EH (cell line): Measurements from ENCODE around the gene ELOA.
"Not testable (repeated sequence)": the region's sequence is repeated elsewhere in the genome, so short reads cannot be mapped to it uniquely, and the experiment has no call there.

Experiments
- DNase-seq: peaks from one replicate; pipeline ENCODE4 v3.0.0-alpha.2; 2015; ENCODE audit warnings: low read depth

Gene ELOA

DNA sequence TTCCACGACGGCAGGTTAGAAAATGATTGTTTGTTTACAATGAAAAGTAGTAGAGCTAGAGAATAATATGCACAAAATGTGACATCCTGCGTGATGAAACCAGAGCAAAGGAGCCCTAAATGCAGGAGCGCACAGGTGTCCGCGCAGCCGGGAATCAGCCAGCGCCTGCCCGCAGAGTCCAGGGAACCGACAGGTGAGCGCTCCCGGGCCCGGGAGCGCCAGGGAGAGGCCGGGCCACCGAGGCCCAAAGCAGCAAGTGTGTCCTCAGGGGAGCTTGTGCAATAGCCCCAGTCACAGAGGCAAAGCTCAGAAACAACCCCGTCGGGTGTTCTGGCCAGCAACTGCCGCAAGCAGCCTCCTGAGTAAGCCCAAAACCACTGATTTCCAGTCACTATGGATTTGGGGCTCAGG is 58.1 kb downstream of the ELOA start:
- no peak for DNase-seq

DNA sequence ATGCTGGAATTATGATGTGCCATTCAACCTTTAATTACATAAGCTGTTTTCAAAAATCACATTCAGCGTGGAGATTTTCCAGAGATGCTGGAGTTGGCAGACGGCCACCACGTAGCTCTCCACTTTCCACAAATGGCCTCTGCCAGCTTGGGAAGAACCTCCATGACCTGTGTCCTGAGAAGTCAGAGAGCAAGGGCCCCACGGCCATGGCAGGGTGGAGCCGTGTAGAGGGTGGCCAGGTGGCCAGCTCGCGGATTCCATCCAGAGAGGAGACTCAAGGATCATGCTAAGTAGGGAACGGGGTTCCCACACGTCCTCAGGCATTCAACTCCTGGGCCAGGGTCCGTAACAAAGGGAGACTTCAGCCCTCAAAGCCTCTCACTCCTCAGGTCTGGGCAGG is 58.6 kb downstream of the ELOA start:
- no peak for DNase-seq

GRCh38 chr1:23802809-23803342 is 59.6 kb downstream of the ELOA start:
- not testable (repeated sequence) for DNase-seq

DNA sequence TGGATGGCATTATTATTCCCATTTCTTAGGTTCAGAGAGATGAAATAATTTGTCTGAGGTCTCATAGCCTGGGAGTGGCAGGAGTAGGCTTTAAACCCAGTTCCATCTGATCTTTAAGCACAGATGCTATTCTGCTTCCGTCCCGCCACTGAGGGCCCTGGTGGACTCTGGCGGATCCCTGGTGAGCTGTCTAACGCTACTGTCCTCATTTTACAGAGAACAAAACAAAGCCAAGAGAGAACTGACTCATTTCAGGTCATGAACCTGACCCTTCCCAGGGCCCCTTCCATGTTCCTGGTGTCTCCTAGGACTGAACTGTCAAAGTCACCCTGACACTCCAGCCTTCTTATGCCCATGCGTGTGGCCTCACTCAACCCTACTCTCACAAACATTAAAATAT is 60.4 kb downstream of the ELOA start:
- DNase-seq, result no peak

DNA sequence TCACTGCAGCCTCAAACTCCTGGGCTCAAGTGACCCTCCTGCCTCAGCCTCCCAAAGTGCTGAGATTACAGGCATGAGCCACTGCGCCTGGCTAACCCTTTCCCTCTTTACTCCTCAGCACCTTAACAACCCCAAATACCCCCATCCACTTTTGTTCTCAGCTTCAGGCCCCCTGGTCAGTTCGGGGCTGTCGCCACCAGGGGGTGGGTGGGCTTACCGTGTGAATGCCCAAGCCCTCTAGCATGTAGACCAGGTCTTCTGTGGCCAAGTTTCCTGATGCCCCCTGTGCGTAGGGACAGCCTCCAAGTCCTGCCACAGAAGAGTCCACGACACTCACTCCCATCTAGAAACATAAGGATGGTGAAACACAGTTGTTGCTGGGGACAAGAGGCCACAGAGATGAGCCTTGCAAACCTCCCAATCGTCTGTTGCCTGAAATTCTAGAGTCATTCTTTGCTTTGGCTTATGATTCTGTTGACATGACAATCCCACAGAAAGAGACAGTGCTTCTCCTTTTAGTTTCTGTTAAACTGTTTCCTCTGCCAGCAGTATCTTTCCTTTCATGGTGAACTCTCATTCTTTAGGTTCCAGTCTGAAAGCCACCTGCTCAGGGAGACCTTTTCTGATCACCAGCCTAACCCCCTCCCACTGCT is 61.0 kb downstream of the ELOA start:
- DNase-seq, result no peak

DNA sequence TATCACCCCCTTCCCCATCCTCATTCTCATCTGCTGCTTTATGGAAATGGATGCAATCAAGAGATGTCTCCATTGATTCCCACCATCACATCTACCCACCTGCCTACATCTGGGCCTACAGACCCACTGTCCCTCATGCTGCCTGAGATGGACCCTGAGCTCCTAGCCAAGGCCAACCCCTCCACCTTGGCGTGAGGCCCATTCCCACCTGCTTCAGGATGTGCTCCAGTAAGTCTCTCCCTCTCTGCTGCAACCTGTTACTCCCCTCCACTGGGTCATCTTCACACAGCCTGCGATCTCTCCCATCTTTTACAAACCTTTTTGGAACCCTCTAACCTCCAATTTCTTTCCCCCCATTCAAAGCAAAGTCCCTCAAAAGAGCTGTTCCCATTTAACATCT is 61.8 kb downstream of the ELOA start:
- DNase-seq, result no peak

- no peak for DNase-seq
Observed at GRCh38 chr1:23806280-23806679, 63.0 kb downstream of the ELOA start.

- no peak for DNase-seq
Observed at GRCh38 chr1:23807453-23807852, 64.2 kb downstream of the ELOA start.

GRCh38 chr1:23809751-23810171 is 66.5 kb downstream of the ELOA start:
- peak; percentile 68 for DNase-seq

GRCh38 chr1:23810818-23811540 is 67.7 kb downstream of the ELOA start:
- DNase-seq, result peak; percentile 35
